ENCODE results near the gene LRP5. TPM values are rescaled to one million over a fixed set of nuclear protein-coding genes. Genes with fewer than 3 reads are reported as not detected.

Gene LRP5
- total and polyA plus RNA-seq, 10 donors: 3.9 to 21.8 (median 14.1) TPM

DNA sequence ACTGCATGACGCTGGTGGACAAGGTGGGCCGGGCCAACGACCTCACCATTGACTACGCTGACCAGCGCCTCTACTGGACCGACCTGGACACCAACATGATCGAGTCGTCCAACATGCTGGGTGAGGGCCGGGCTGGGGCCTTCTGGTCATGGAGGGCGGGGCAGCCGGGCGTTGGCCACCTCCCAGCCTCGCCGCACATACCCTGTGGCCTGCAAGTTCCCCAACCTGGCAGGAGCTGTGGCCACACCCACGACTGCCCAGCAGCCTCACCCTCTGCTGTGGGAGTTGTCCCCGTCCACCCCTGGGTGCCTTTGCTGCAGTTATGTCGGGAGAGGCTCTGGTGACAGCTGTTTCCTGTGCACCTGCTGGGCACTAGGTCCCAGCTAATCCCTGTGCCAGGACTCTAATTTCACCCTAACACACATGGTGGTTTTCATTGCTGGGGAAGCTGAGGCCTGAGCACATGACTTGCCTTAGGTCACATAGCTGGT is 99.2 kb downstream of the LRP5 start:
- H3K36me3 ChIP-seq: peaks cover 0 to 63% (median 2%) of the 10 kb centered on the region in 6 donors
- no peak for DNase-seq
- TF ChIP-seq, protein P1, sequence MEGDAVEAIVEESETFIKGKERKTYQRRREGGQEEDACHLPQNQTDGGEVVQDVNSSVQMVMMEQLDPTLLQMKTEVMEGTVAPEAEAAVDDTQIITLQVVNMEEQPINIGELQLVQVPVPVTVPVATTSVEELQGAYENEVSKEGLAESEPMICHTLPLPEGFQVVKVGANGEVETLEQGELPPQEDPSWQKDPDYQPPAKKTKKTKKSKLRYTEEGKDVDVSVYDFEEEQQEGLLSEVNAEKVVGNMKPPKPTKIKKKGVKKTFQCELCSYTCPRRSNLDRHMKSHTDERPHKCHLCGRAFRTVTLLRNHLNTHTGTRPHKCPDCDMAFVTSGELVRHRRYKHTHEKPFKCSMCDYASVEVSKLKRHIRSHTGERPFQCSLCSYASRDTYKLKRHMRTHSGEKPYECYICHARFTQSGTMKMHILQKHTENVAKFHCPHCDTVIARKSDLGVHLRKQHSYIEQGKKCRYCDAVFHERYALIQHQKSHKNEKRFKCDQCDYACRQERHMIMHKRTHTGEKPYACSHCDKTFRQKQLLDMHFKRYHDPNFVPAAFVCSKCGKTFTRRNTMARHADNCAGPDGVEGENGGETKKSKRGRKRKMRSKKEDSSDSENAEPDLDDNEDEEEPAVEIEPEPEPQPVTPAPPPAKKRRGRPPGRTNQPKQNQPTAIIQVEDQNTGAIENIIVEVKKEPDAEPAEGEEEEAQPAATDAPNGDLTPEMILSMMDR (IDR thresholded peaks at IDR 0.05 in 8 of 11, conservative IDR thresholded peaks at IDR 0.05 in 3 of 11): no peak
- TF ChIP-seq POLR2AphosphoS5 (IDR thresholded peaks at IDR 0.05) (no peak), POLR2A (IDR thresholded peaks at IDR 0.05) (no peak)

DNA sequence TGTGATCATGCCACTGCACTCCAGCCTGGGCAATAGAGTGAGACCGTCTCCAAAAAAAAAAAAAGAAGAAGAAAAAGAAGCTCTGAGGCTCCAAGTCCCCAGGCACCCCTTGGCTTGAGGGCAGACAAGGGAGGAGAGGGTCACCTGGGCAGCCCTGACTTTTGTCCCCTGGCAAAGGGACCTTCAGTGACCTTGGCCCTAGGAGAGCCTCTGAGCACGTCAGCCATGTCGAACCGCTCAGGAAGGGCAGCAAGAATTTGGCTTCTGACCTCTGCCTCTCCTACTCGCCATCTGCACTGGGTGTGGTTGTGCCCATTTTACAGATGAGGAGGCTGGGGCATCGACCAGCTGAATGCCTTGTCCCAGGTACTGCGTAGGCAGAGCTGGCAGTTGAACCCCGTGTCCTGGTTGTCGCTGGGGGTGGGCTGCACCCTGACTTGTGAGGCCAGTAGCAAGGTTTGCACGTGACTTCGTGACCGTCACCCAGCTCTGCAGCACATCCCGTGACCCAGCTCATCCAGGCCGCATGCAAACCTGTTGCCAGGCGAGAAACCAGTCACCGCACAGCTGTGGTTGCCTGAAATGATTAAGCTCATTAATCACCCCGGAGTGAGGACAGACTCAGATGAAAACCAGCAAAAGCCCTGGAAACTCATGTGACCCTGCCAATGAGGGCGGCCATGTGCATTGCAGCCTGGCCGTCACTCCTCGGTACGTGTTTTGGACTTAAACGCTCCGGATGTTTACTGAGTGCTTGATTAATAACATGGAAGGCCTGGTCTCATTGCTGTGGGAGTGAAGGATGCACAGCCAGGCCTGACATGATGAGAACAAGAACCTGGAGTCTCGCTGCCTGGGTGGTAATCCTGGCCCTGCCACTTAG is 100.4 kb downstream of the LRP5 start:
- TF ChIP-seq POLR2AphosphoS5 (IDR thresholded peaks at IDR 0.05): peak in 1 of 3 donors; percentile 14
- TF ChIP-seq, protein P1 (IDR thresholded peaks at IDR 0.05 in 8 of 11, conservative IDR thresholded peaks at IDR 0.05 in 3 of 11): no peak
- 74 to 88% (median 85%) methylated on average over 21 to 24 of the region's 24 CpGs for whole genome bisulfite sequencing, 5 donors
- no peak overlapping the region for H3K4me3 ChIP-seq
- intact Hi-C loops (cut with DNase I; ENCODE audit: low total_unique reads): no loop called here
- no peaks in the 10 kb centered on the region for H3K27me3 ChIP-seq (replicated peaks in 1 of 7)
- peaks cover 0 to 10% (median 3%) of the 10 kb centered on the region in 6 donors for H3K4me1 ChIP-seq
- no peak for DNase-seq
- H3K27ac ChIP-seq: no peak overlapping the region
- no peaks in the 10 kb centered on the region for H3K9me3 ChIP-seq
- H3K36me3 ChIP-seq: peaks cover 0 to 62% (median 2%) of the 10 kb centered on the region in 6 donors

More for the DNA sequence above, 99.2 kb downstream of the LRP5 start:
- WGBS, 5 donors: 70 to 88% (median 85%) methylated on average over 6 to 17 of the region's 17 CpGs
- no peak overlapping the region for H3K4me3 ChIP-seq
- no peaks in the 10 kb centered on the region for H3K9me3 ChIP-seq
- intact Hi-C loops (cut with DNase I; ENCODE audit: low total_unique reads): no loop called here
- no peak overlapping the region for H3K27ac ChIP-seq
- H3K27me3 ChIP-seq (replicated peaks in 1 of 7): no peaks in the 10 kb centered on the region
- H3K4me1 ChIP-seq: peaks cover 0 to 10% (median 3%) of the 10 kb centered on the region in 6 donors

DNA sequence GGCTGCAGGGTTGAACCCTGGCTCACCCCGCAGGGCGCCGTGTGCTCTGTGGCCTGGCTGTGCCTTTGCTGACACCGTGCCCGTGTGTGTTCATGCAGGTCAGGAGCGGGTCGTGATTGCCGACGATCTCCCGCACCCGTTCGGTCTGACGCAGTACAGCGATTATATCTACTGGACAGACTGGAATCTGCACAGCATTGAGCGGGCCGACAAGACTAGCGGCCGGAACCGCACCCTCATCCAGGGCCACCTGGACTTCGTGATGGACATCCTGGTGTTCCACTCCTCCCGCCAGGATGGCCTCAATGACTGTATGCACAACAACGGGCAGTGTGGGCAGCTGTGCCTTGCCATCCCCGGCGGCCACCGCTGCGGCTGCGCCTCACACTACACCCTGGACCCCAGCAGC is 101.2 kb downstream of the LRP5 start:
- no peak for DNase-seq
- intact Hi-C loops (cut with DNase I; ENCODE audit: low total_unique reads): no loop called here
- peaks cover 0 to 10% (median 3%) of the 10 kb centered on the region in 6 donors for H3K4me1 ChIP-seq
- WGBS, 5 donors: 86 to 94% (median 89%) methylated on average over 21 to 27 of the region's 27 CpGs
- no peak overlapping the region for H3K4me3 ChIP-seq
- H3K9me3 ChIP-seq: no peaks in the 10 kb centered on the region
- TF ChIP-seq, protein P1 (IDR thresholded peaks at IDR 0.05 in 8 of 11, conservative IDR thresholded peaks at IDR 0.05 in 3 of 11): no peak
- TF ChIP-seq POLR2A (IDR thresholded peaks at IDR 0.05): no peak
- peak in 1 of 3 donors; percentile 7 for TF ChIP-seq POLR2AphosphoS5 (IDR thresholded peaks at IDR 0.05)
- peaks cover 0 to 62% (median 2%) of the 10 kb centered on the region in 6 donors for H3K36me3 ChIP-seq
- H3K27ac ChIP-seq: no peak overlapping the region
- no peaks in the 10 kb centered on the region for H3K27me3 ChIP-seq (replicated peaks in 1 of 7)
